CD1c-positive myeloid dendritic cell (primary cell): ENCODE measurements around the gene ARHGEF40.

Experiments
- DNase-seq: peaks from one replicate; pipeline ENCODE4 v3.0.0-alpha.2; 2016; ENCODE audit errors: extremely low spot score

The ARHGEF40 gene

GRCh38 chr14:21098076-21098891 is 28.2 kb downstream of the ARHGEF40 start, which contains the start of gene ZNF219:
TSS of gene ZNF219 (minus strand) at chr14:21098655. CDS start at chr14:21093591, 5,064 bp downstream.
- peak; percentile 37 for DNase-seq

- no peak for DNase-seq
Observed at GRCh38 chr14:21098892-21099595, 28.9 kb downstream of the ARHGEF40 start.

GRCh38 chr14:21099596-21099985 is 29.5 kb downstream of the ARHGEF40 start:
- DNase-seq = no peak

- DNase-seq = no peak
Observed at GRCh38 chr14:21100931-21101330, 30.8 kb downstream of the ARHGEF40 start, which contains the start of gene TMEM253. TSS of gene TMEM253 (plus strand) at chr14:21101066. CDS start at chr14:21101344, 278 bp downstream.

- peak; percentile 42 for DNase-seq
Observed at GRCh38 chr14:21101802-21102413, 31.8 kb downstream of the ARHGEF40 start.

- no peak for DNase-seq
Observed at GRCh38 chr14:21102521-21103410, 32.7 kb downstream of the ARHGEF40 start.

GRCh38 chr14:21103411-21103709 is 33.3 kb downstream of the ARHGEF40 start:
- DNase-seq = no peak

- DNase-seq = peak; percentile 98
Observed at GRCh38 chr14:21103710-21104447, 33.8 kb downstream of the ARHGEF40 start.

GRCh38 chr14:21104448-21105060 is 34.5 kb downstream of the ARHGEF40 start:
- DNase-seq = peak; percentile 76

- DNase-seq = no peak
Observed at GRCh38 chr14:21105095-21105494, 35.0 kb downstream of the ARHGEF40 start.

GRCh38 chr14:21106176-21106497 is 36.0 kb downstream of the ARHGEF40 start:
- DNase-seq = no peak

GRCh38 chr14:21106498-21107282 is 36.6 kb downstream of the ARHGEF40 start:
- peak; percentile 83 for DNase-seq

GRCh38 chr14:21107283-21107800 is 37.2 kb downstream of the ARHGEF40 start:
- no peak for DNase-seq

GRCh38 chr14:21108791-21109190 is 38.7 kb downstream of the ARHGEF40 start:
- DNase-seq = no peak

- DNase-seq = no peak
Observed at GRCh38 chr14:21109377-21110138, 39.5 kb downstream of the ARHGEF40 start.

- no peak for DNase-seq
Observed at GRCh38 chr14:21112255-21112654, 42.2 kb downstream of the ARHGEF40 start.

GRCh38 chr14:21113369-21113768 is 43.3 kb downstream of the ARHGEF40 start:
- no peak for DNase-seq

- no peak for DNase-seq
Observed at GRCh38 chr14:21118933-21119332, 48.8 kb downstream of the ARHGEF40 start.

GRCh38 chr14:21120686-21121085 is 50.6 kb downstream of the ARHGEF40 start:
- no peak for DNase-seq
